Erythroblast (primary cell): Measurements from ENCODE around the gene FLVCR2.

Source experiments
- GATA1 ChIP-seq: IDR thresholded peaks from 2 replicates; pipeline ENCODE4 v1.6.1; 2011; ENCODE audit warnings: low read depth, mild to moderate bottlenecking, control low read depth, low read length, moderate library complexity
- POLR2A ChIP-seq: IDR thresholded peaks from 2 replicates; pipeline ENCODE4 v1.6.1; 2011; ENCODE audit warnings: mild to moderate bottlenecking, low read length

- no peak for TF ChIP-seq POLR2A
- no peak for TF ChIP-seq GATA1
These were observed 27.4 kb upstream of the FLVCR2 start for GRCh38 chr14:75551021-75551420.
